MCF 10A (cell line): ENCODE measurements around the gene NPC1L1. TPM values are rescaled to one million over a fixed set of nuclear protein-coding genes. Genes with fewer than 3 reads are reported as not detected.

ENCODE experiments used
- BruUV-seq: library from RNA; stranded (reverse); fragments of 400-500 nt; replicated peaks from 2 replicates; lab custom pipeline; 2021; lab: Mats Ljungman, UMichigan
- CTCF ChIA-PET: fragments of 300-600 bp; sonication (Branson Sonifier 250); formaldehyde crosslinking; extraction: SDS; loops from one replicate; lab custom pipeline; 2021; ENCODE audit warnings: antibody characterized with exemption, inconsistent platforms; lab: Yijun Ruan, JAX
- POLR2A ChIA-PET: fragments of 300-600, 350-650 bp; sonication (Branson Sonifier 250); formaldehyde crosslinking; extraction: SDS; loops from one replicate; lab custom pipeline; 2020; ENCODE audit warnings: antibody characterized with exemption, inconsistent platforms; lab: Yijun Ruan, JAX
- DNase-seq: peaks from one replicate; pipeline ENCODE4 v3.0.0-alpha.2; 2018; ENCODE audit not compliant: unreplicated experiment
- H3K27ac Mint-ChIP-seq: one replicate; pipeline ENCODE4 v1.8.0; 2022; ENCODE audit warnings: mild to moderate bottlenecking, low read depth, mixed read lengths; ENCODE audit not compliant: unreplicated experiment
- H3K27me3 Mint-ChIP-seq: one replicate; pipeline ENCODE4 v1.8.0; 2022; ENCODE audit warnings: mixed read lengths; ENCODE audit not compliant: insufficient read depth, unreplicated experiment
- H3K36me3 Mint-ChIP-seq: one replicate; pipeline ENCODE4 v1.8.0; 2022; ENCODE audit warnings: mild to moderate bottlenecking, moderate library complexity, mixed read lengths; ENCODE audit not compliant: insufficient read depth, unreplicated experiment
- H3K4me1 Mint-ChIP-seq: one replicate; pipeline ENCODE4 v1.8.0; 2022; ENCODE audit warnings: mixed read lengths; ENCODE audit not compliant: insufficient read depth, unreplicated experiment
- H3K4me3 Mint-ChIP-seq: one replicate; pipeline ENCODE4 v1.8.0; 2022; ENCODE audit warnings: mild to moderate bottlenecking, moderate library complexity, mixed read lengths; ENCODE audit not compliant: unreplicated experiment
- H3K9me3 Mint-ChIP-seq: one replicate; pipeline ENCODE4 v1.8.0; 2022; ENCODE audit warnings: mixed read lengths; ENCODE audit not compliant: unreplicated experiment
- intact Hi-C: fragments of 100-400 bp; cut with micrococcal nuclease; formaldehyde crosslinking; loops from 2 replicates; pipeline ENCODE4 v1.14.1; 2022
- total RNA-seq: library from RNA; stranded (reverse); gene quantifications from 2 replicates; pipeline ENCODE4 v1.2.3, GENCODE V29; 2022
- TF ChIP-seq, protein P1 (sequence below): fragments of 200-600 bp; IDR thresholded peaks from one replicate; pipeline ENCODE4 v1.8.0; 2022; ENCODE audit warnings: antibody characterized with exemption, mild to moderate bottlenecking; ENCODE audit not compliant: unreplicated experiment

The NPC1L1 gene
- total RNA-seq, 1 experiment from 2014 or later, result 0.07 TPM

DNA sequence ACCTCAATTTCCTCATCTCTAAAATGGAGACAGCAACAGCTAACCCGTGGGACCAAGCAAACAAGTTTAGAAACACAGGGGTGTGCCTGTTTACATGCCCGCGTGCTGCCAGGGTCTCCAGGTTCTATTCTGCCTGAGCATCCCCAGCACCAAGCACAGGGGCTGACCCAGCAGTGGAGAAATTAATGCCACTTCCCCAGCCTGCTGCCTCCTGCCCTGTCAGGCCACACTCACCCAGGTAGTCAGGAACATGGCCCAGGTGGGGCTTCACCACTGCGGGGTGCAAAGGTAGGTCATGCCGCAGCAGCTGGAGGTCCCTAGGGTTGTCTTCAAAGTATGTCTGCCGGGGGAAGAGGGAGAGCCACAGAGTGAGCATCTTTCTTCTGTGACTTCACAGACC lies 26.8 kb upstream of the NPC1L1 start:
- ChIA-PET POLR2A (interaction anchor here (0.6 to 1.4 kb wide), 3 partner anchors 18 to 229 kb away, joined by 3 to 4 read pairs (median 3); partner anchors contain the start of gene NUDCD3), CTCF (interaction anchor here (0.6 to 4.6 kb wide), 7 partner anchors 20 to 326 kb away, joined by 3 to 43 read pairs (median 5); partner anchors contain the start of gene NUDCD3)
- Mint-ChIP-seq H3K4me1 (peaks cover 15% of the 10 kb centered on the region), H3K27me3 (no peaks in the 10 kb centered on the region), H3K27ac (no peak overlapping the region), H3K4me3 (no peak overlapping the region), H3K9me3 (no peaks in the 10 kb centered on the region), H3K36me3 (peaks cover 82% of the 10 kb centered on the region)
- no TSS peak for BruUV-seq
- intact Hi-C loops, result no loop called here
- DNase-seq, result no peak
- TF ChIP-seq, protein P1, sequence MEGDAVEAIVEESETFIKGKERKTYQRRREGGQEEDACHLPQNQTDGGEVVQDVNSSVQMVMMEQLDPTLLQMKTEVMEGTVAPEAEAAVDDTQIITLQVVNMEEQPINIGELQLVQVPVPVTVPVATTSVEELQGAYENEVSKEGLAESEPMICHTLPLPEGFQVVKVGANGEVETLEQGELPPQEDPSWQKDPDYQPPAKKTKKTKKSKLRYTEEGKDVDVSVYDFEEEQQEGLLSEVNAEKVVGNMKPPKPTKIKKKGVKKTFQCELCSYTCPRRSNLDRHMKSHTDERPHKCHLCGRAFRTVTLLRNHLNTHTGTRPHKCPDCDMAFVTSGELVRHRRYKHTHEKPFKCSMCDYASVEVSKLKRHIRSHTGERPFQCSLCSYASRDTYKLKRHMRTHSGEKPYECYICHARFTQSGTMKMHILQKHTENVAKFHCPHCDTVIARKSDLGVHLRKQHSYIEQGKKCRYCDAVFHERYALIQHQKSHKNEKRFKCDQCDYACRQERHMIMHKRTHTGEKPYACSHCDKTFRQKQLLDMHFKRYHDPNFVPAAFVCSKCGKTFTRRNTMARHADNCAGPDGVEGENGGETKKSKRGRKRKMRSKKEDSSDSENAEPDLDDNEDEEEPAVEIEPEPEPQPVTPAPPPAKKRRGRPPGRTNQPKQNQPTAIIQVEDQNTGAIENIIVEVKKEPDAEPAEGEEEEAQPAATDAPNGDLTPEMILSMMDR, result no peak

DNA sequence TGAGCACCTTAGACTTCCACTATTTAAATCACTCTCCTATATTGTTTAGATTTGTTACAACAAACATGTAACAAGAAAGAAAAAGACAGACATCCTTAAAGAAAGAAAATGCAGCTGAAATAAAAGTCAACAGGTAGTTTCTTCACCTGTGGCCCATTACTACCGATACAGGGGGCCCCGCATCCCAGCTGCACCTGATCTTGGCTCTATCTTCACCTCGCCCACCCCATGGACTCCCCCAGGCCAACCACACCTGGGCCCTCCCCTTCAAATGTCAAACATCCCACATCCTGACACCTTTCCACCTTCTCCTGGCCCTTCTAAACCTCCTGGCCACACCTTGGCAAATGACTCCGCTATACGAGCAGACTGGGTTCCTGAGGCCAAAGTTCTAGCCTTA lies 25.6 kb upstream of the NPC1L1 start:
- H3K27me3 Mint-ChIP-seq, result no peaks in the 10 kb centered on the region
- BruUV-seq, result no TSS peak
- intact Hi-C loops, result no loop called here
- no peak overlapping the region for H3K4me3 Mint-ChIP-seq
- no peaks in the 10 kb centered on the region for H3K9me3 Mint-ChIP-seq
- no peak for DNase-seq
- peaks cover 70% of the 10 kb centered on the region for H3K36me3 Mint-ChIP-seq
- TF ChIP-seq, protein P1, result no peak
- POLR2A ChIA-PET, result interaction anchor here (0.6 to 1.4 kb wide), 2 partner anchors 77 to 299 kb away, joined by 3 to 4 read pairs; partner anchors contain the start of gene NUDCD3
- peaks cover 16% of the 10 kb centered on the region for H3K4me1 Mint-ChIP-seq
- CTCF ChIA-PET, result interaction anchor here (0.9 to 4.6 kb wide), 8 partner anchors 16 to 170 kb away, joined by 3 to 43 read pairs (median 10); partner anchors contain the start of gene NUDCD3
- H3K27ac Mint-ChIP-seq, result no peak overlapping the region

DNA sequence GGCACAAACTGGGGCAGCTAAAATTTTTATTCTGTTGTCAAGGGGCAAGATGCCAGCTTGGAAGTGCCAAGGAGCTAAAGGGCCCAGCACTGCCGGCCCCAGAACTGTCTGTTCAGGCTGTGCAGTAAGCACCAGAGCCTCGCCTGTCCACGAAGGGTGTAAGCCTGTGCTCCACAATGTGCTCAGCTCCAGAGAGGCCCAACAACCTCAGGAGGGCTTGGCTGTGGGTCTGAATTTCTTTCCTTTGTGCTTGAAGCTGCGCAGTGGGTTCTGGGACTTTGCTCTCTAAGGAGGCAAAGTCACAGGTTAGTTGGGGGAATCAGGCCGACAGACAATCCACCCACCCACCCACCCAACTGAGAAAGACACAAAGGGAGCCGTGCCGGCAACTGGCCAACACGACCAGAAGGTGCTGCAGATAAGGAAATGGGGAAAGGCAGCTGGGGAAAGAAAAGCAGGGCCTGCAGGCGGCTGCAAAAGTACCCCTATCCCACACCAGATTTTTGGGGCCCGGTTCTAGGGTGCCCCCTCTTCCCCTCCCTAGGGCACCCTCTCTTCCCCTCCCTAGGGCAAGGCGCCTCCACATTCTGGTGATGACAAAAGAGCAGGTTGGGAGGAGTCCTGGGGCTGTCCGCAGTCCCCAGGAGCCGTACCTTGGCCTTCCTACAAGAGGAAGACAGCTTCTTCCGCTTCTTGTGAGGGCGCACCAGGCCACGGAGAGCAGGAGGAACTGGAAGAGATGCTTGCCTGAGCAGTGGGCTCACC lies 24.8 kb upstream of the NPC1L1 start:
- DNase-seq, result no peak
- H3K27me3 Mint-ChIP-seq, result no peaks in the 10 kb centered on the region
- H3K4me1 Mint-ChIP-seq, result peaks cover 16% of the 10 kb centered on the region
- BruUV-seq, result no TSS peak
- H3K4me3 Mint-ChIP-seq, result no peak overlapping the region
- H3K9me3 Mint-ChIP-seq, result no peaks in the 10 kb centered on the region
- peaks cover 63% of the 10 kb centered on the region for H3K36me3 Mint-ChIP-seq
- POLR2A ChIA-PET, result interaction anchor here (0.6 to 6.7 kb wide), 9 partner anchors 7 to 342 kb away, joined by 3 to 55 read pairs (median 5); partner anchors contain the start of genes DDX56, NPC1L1 and NUDCD3
- intact Hi-C loops, result loop anchor here (1.0 kb wide), 3 partner anchors 76 to 325 kb away; partner anchors contain the start of gene NUDCD3
- TF ChIP-seq, protein P1, result no peak
- CTCF ChIA-PET, result interaction anchor here (0.6 to 4.6 kb wide), 40 partner anchors 8 to 570 kb away, joined by 3 to 51 read pairs (median 4); partner anchors contain the start of genes DDX56, NUDCD3 and TMED4
- no peak overlapping the region for H3K27ac Mint-ChIP-seq
